ENCODE measurements around the gene GNB5. TPM values are rescaled to one million over a fixed set of nuclear protein-coding genes. Genes with fewer than 3 reads are reported as not detected.

GNB5 gene
- total and polyA plus RNA-seq, 2 of the 13 experiments (the other 11 are each of a cell fraction or from before 2014, with no cell fraction given), result 13.7 to 14.4 TPM

DNA sequence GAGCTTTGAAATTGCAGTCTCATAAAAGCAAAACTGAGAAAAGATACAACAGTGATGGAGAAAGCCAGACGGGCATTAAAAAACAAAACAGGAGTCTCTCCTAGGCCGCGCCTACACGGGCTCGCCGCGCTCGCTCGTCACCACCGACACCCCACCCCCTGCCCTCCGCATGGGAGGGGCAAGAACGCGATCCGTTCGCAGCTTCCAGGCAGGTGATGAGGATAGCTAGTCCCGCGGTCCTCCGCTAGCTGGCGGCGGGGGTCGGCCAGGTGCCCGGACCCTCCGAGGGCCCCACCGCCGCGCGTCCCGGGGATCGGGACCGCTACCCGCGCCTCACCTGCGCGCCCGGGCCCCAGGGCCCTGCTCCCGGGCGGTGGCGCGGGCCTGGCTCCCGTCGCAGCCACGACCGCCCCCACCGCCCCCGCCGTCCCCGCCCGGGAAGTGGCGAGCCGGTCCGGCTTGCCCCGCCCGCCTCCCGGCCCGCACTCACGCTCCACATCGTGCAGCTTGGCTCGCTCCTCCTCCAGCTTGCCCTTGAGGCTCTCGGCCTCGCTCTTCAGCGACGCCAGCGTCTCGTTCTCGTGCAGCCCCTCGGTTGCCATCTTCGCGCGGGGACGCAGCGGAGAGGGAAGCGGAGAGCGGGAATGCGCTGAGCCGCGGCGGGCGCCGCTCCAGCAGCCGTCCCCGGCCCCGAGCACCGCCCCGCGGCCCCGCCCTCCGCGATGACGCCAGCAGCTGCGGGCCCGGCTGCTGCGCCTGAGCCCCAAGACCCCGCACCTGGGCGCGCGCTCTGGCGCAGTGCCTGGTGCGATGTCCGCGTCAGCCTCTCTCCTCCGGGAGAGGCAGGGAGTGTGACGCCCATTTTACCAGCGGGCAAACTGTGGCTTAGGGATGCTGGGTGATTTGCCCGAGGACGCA lies 11.7 kb downstream of the GNB5 start (continued):
- TF ChIP-seq ZNF703 (CRISPR knock-in tag; IDR thresholded peaks at IDR 0.05; ENCODE audit: borderline replicate concordance), result no peak
- no peak for TF ChIP-seq ZNF446 (CRISPR knock-in tag; IDR thresholded peaks at IDR 0.05)
- TF ChIP-seq PATZ1 (CRISPR knock-in tag; IDR thresholded peaks at IDR 0.05), result peak; percentile 64; the same call in 1 of the 2 replicates
- TF ChIP-seq RORA (CRISPR knock-in tag; IDR thresholded peaks at IDR 0.05), result no peak
- TF ChIP-seq POLR2G (IDR thresholded peaks at IDR 0.05; ENCODE audit: low read depth, low read length), result peak; percentile 55
- TF ChIP-seq RBFOX2 (IDR thresholded peaks at IDR 0.05; ENCODE audit: low read depth, low read length), result peak; percentile 74
- TF ChIP-seq ATRX (CRISPR knock-in tag; IDR thresholded peaks at IDR 0.05; ENCODE audit: borderline replicate concordance), result no peak
- no peak for TF ChIP-seq HCFC1 (IDR thresholded peaks at IDR 0.05; ENCODE audit: low read depth, low read length)
- TF ChIP-seq ZNF672 (CRISPR knock-in tag; IDR thresholded peaks at IDR 0.05), result peak; percentile 51; the same call in 1 of the 2 replicates
- TF ChIP-seq ZC3H13 (CRISPR knock-in tag; IDR thresholded peaks at IDR 0.05), result 0 out of 2 replicates have a peak, but pooled peaks have one; percentile 37
- TF ChIP-seq, protein P1, sequence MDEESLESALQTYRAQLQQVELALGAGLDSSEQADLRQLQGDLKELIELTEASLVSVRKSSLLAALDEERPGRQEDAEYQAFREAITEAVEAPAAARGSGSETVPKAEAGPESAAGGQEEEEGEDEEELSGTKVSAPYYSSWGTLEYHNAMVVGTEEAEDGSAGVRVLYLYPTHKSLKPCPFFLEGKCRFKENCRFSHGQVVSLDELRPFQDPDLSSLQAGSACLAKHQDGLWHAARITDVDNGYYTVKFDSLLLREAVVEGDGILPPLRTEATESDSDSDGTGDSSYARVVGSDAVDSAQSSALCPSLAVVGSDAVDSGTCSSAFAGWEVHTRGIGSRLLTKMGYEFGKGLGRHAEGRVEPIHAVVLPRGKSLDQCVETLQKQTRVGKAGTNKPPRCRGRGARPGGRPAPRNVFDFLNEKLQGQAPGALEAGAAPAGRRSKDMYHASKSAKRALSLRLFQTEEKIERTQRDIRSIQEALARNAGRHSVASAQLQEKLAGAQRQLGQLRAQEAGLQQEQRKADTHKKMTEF (CRISPR knock-in tag; IDR thresholded peaks at IDR 0.05), result peak; percentile 39; the same call in 1 of the 2 replicates
- TF ChIP-seq AHR (CRISPR knock-in tag; IDR thresholded peaks at IDR 0.05), result no peak
- no peak for TF ChIP-seq ZNF256 (CRISPR knock-in tag; conservative IDR thresholded peaks at IDR 0.05)
- TF ChIP-seq, protein P2, sequence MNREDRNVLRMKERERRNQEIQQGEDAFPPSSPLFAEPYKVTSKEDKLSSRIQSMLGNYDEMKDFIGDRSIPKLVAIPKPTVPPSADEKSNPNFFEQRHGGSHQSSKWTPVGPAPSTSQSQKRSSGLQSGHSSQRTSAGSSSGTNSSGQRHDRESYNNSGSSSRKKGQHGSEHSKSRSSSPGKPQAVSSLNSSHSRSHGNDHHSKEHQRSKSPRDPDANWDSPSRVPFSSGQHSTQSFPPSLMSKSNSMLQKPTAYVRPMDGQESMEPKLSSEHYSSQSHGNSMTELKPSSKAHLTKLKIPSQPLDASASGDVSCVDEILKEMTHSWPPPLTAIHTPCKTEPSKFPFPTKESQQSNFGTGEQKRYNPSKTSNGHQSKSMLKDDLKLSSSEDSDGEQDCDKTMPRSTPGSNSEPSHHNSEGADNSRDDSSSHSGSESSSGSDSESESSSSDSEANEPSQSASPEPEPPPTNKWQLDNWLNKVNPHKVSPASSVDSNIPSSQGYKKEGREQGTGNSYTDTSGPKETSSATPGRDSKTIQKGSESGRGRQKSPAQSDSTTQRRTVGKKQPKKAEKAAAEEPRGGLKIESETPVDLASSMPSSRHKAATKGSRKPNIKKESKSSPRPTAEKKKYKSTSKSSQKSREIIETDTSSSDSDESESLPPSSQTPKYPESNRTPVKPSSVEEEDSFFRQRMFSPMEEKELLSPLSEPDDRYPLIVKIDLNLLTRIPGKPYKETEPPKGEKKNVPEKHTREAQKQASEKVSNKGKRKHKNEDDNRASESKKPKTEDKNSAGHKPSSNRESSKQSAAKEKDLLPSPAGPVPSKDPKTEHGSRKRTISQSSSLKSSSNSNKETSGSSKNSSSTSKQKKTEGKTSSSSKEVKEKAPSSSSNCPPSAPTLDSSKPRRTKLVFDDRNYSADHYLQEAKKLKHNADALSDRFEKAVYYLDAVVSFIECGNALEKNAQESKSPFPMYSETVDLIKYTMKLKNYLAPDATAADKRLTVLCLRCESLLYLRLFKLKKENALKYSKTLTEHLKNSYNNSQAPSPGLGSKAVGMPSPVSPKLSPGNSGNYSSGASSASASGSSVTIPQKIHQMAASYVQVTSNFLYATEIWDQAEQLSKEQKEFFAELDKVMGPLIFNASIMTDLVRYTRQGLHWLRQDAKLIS (CRISPR knock-in tag; IDR thresholded peaks at IDR 0.05), result no peak
- 0 out of 2 replicates have a peak, but pooled peaks have one; percentile 36 for TF ChIP-seq PITX1 (CRISPR knock-in tag; IDR thresholded peaks at IDR 0.05)
- peak; percentile 64; the same call in 1 of the 2 replicates for TF ChIP-seq ATF7-NPFF (CRISPR knock-in tag; IDR thresholded peaks at IDR 0.05; ENCODE audit: low read depth)
- TF ChIP-seq ZSCAN21 (CRISPR knock-in tag; IDR thresholded peaks at IDR 0.05; ENCODE audit: borderline replicate concordance), result peak; percentile 74; the same call in 1 of the 2 replicates
- TF ChIP-seq KLF16 (CRISPR knock-in tag; IDR thresholded peaks at IDR 0.05), result peak in 1 of 2 experiments; percentile 42; a peak in 1 of 4 replicates
- peak; percentile 22; the same call in 1 of the 2 replicates for TF ChIP-seq ZMYM4 (CRISPR knock-in tag; IDR thresholded peaks at IDR 0.05)
- 0 out of 2 replicates have a peak, but pooled peaks have one; percentile 40 for TF ChIP-seq SNAPC5 (CRISPR knock-in tag; IDR thresholded peaks at IDR 0.05; ENCODE audit: borderline replicate concordance)

Data from HepG2 (cell line).